Measurements from ENCODE around the gene FUT2.

- TF ChIP-seq POLR2A (IDR thresholded peaks at IDR 0.05), result no peak
- TF ChIP-seq, protein P1, sequence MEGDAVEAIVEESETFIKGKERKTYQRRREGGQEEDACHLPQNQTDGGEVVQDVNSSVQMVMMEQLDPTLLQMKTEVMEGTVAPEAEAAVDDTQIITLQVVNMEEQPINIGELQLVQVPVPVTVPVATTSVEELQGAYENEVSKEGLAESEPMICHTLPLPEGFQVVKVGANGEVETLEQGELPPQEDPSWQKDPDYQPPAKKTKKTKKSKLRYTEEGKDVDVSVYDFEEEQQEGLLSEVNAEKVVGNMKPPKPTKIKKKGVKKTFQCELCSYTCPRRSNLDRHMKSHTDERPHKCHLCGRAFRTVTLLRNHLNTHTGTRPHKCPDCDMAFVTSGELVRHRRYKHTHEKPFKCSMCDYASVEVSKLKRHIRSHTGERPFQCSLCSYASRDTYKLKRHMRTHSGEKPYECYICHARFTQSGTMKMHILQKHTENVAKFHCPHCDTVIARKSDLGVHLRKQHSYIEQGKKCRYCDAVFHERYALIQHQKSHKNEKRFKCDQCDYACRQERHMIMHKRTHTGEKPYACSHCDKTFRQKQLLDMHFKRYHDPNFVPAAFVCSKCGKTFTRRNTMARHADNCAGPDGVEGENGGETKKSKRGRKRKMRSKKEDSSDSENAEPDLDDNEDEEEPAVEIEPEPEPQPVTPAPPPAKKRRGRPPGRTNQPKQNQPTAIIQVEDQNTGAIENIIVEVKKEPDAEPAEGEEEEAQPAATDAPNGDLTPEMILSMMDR (IDR thresholded peaks at IDR 0.05), result no peak
Observed at GRCh38 chr19:48735031-48735615, 39.4 kb downstream of the FUT2 start.
